Forelimb muscle (tissue), 1 donor: ENCODE data around the gene MBOAT7. TPM values are rescaled to one million over a fixed set of nuclear protein-coding genes. Genes with fewer than 3 reads are reported as not detected.
"Not testable (repeated sequence)": the region's sequence is repeated elsewhere in the genome, so short reads cannot be mapped to it uniquely, and the experiment has no call there.

Experiments
- DNase-seq: peaks from one replicate; pipeline ENCODE4 v3.0.0-alpha.2; 2013; ENCODE audit warnings: low read depth
- polyA plus RNA-seq: library from polyadenylated mRNA; unstranded; fragments of 120-200 nt; gene quantifications from one replicate; pipeline ENCODE4 v1.2.1, GENCODE V29; 2013; ENCODE audit not compliant: insufficient read length

Gene MBOAT7
- polyA plus RNA-seq, 1 donor = 27.2 TPM

GRCh38 chr19:54189735-54190502 lies 539 bp upstream of the MBOAT7 start:
- peak; percentile 100 for DNase-seq

DNA sequence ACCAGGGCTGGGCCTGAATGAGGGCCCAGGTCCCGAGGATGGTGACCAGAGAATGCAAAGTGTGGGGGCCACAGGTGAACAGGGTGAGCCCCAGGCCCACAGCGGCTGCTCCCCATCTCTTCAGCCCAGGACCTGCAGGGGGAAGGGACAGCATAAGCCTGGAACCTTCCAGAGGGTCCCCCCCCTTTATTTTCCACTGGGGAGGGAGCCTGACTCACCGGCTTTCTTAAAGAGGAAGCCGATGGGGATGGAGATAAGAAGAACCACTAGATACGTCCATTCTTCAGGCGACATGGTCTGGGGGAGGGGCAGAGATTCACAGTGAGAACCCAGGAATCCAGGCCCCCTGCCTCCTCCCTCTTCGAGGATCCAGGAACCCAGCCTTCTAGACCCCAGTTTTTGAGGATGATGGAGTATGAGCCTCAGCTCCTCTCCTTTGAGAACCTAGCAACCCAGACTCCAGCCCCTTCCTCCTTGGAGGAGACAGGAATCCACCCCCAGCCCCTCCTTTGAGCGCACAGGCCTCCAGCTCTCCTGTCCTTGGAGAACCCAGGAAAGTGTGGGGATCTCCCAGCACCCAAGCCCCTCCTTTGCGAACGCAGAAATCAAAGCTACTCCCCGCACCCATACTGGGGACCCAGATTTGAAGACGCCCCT lies 1.0 kb downstream of the MBOAT7 start:
- DNase-seq = no peak

GRCh38 chr19:54186934-54187381 lies 2.4 kb downstream of the MBOAT7 start:
- no peak for DNase-seq

DNA sequence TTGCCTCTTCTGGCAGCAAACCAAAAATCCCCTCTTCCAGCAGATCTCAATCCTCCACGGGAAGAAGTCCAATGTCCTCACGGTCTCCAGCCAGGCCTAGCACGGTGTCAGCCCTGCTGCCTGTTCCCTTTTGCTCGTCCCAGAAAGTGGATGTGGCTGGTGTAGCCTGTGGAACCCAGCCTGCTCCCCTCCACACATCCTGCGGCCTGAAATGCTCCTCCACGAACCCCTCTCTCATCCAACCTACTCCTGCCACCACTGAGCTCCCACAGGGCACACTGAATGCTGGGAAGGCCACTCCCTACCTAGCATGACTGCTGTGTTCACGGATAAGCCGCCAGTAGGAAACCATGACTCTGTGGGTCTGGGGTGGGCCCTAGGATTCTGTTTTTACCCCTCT lies 3.0 kb downstream of the MBOAT7 start:
- no peak for DNase-seq

DNA sequence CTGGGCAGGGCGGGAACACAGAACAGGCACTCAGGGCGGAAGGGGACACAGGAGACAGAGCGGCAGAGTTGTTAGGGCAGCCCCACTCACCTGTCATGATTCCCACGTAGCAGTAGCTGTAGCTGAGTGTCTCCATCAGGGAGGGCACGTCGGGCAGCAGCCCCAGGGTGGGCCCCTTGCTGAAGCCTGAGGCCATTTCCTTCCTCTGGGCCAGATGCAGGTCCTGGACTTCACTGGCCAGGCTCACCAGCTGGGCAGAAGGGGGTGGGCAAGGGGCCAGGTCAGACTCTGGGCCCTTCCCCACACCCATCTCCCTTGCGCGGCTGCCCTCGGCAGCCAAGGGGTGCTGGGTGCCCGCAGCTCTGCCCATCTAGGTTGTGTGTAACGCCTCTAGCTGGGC lies 5.9 kb downstream of the MBOAT7 start:
- no peak for DNase-seq

DNA sequence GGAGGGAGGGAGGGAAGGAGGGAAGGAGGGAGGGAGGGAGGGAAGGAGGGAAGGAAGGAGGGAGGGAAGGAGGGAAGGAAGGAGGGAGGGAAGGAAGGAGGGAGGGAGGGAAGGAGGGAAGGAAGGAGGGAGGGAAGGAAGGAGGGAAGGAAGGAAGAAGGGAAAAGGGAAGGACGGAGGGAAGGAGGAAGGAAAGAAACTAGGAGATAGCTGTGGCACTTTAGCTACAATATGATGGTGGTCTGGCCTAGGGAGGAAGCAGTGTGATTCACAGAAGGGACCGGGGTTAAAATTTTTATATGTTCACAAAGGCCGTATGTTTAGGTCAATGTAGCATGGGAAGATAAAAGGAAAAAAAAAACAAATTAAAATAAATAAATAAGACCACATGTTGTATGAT lies 7.5 kb downstream of the MBOAT7 start:
- DNase-seq = not testable (repeated sequence)

GRCh38 chr19:54180691-54181091 lies 8.7 kb downstream of the MBOAT7 start:
- DNase-seq = no peak

- DNase-seq = no peak
These were observed 9.4 kb downstream of the MBOAT7 start for GRCh38 chr19:54179921-54180461.

GRCh38 chr19:54179262-54179852 lies 10.0 kb downstream of the MBOAT7 start:
- DNase-seq = no peak

DNA sequence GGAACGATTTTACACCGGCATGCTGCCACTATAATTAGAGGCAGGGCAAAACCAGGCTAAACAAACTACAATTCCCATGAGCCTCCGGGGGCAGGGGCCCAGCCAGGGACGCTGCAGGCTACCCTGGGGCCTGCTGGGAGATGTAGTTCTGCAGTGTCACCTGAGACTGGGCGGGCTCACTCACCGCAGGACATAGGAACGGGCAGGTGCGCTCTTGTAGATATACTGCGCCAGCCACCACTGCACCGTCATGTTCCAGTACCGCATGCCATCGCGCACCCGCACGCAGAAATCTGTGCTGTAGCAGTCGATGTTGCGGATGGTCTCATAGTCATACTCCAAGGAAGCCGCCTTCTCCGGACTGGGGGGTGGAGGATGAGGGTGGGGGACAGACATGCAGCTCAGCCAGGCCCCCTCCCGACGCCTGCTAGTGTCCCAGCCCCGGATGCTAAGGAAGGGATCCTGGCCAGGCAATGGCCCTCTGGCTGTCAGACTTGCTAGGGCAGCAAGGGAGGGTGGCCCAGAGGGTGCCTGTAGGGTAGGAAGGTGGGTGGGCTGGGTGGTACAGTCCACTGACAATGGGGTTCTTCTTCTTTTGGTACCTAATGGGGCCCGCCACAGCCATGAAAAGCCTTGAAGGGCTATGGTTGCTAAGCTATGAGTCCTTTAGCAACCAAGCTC lies 10.7 kb downstream of the MBOAT7 start:
- no peak for DNase-seq

- no peak for DNase-seq
These were observed 15.2 kb downstream of the MBOAT7 start for GRCh38 chr19:54173951-54174834.

DNA sequence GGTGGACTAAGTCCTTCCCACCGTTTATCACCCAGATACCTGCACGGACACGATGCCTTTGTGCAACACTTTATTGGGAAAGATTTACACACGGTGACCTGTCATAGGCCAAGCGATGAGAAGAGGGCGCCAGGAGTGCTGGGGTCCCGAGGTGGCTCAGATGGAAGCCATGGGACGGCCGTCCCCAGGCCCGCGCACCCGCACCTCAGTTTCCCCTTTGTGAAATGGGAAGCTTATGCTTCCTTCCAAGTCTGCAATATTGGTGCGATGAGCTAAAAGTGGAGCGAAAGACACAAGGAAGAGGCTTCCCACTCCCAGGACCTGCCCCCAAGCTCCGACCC lies 16.1 kb downstream of the MBOAT7 start:
- DNase-seq = no peak

DNA sequence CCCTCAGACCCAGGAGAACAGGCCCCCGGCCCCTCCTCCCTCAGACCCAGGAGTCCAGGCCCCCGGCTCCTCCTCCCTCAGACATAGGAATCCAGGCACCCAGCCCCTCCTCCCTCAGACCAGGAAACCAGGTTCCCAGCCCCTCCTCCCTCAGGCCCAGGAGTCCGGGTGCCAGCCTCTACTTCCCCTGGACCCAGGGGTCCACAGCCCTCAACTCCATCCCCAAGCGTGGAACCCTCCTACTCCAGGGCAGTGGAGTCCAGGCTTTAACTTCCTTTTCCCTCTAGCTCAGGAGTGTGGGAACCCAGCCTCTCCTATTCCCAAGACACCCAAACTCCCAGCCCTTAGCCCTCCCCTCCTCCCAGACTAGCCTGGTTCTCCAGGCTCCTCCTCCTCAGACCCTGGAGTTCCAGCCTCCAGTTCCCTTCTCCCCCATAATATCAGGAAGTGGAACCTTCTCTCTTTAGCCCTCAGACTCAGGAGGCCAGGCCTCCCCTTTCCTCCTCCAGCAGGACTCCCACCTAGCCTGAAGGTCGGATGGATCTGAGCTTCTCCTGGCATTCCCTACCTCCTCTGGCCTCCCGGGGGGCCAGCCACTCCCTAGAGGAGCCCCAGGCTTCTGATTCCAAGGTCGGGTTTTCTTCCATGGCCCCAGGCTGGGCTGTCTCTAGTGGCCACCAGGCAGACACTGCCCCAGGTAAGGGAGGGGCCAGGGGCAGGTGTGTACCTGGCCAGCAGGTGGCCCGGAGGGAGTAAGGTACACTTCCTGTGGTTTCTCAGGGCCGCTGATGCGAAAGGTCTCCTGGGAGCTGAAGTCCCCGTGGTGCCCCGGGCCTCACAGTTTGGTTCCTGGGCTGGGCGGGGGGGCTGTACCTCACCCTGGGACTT lies 16.7 kb downstream of the MBOAT7 start, which contains the start of gene TMC4:
TSS of gene TMC4 (minus strand) at position 690 of the 888 bp plus-strand sequence. CDS start at position 647, 43 bp downstream.
- DNase-seq = no peak

DNA sequence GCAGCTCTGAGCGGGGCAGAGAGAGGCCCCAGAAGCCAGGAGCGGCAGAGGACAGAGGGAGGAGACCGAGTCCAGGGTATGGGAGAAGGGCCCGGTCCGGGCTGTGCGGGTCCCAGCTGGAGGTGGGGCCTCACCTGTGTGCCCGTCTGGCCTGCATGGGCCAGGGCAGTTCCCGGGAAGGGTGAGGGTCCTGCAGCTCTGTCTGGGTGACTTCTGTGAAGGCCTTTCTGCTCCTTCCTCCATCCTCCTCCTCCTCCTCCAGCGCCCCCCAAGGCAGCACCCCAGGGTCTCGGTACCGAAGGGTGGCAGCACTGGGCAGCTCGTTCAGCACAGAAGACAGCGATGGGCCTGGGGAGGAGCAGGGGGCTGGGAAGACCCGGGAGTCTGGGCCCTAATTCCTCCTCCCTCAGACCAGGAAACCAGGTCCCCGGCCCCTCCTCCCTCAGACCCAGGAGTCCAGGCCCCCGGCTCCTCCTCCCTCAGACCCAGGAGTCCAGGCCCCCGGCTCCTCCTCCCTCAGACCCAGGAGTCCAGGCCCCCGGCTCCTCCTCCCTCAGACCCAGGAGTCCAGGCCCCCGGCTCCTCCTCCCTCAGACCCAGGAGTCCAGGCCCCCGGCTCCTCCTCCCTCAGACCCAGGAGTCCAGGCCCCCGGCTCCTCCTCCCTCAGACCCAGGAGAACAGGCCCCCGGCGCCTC lies 17.5 kb downstream of the MBOAT7 start:
- DNase-seq = not testable (repeated sequence)

DNA sequence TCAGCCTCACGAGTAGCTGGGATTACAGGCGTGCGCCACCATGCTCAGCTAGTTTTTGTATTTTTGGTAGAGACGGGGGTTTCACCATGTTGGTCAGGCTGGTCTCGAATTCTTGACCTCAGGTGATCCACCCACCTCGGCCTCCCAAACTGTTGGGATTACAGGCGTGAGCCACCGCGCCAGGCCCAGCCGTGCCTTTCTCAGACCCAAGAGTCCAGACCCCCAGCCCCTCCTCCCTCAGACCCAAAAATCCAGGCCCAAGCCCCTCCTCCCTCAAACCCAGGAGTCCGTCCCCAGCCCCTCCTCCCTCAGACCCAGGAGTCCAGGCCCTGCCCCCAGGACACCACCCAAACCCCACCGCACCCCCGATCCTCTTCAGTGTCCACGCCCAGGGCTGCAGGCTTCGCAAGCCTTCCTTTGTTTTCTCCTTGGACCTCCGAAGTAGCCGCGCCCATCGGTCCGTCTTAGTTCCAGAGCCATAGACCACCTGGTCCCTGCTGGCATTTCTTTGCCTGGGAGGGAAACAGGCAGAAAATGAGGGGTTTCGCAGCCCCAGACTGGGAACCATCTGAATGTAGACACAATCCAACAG lies 20.1 kb downstream of the MBOAT7 start:
- no peak for DNase-seq

- DNase-seq = no peak
These were observed 21.0 kb downstream of the MBOAT7 start for GRCh38 chr19:54168174-54168917.

DNA sequence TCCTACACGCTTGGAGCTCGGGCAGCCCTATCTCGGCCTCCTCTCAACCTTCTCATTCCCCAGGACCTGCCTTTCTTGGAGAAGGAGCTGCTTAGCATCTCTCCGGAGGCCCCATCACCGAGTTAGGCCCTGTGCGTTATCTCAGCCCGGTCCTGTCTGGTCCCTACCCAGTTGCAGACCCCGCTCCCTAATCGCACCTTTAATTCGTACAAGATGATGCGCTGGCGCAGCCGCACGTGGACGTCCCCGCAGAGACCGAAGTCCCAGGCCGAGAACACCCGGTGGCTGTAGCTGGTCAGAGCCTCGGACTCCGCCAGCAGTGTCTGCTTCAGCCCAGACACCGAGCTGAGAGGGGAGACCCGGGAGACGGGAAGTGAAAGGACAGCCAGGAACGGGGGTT lies 24.2 kb downstream of the MBOAT7 start:
- DNase-seq = no peak

DNA sequence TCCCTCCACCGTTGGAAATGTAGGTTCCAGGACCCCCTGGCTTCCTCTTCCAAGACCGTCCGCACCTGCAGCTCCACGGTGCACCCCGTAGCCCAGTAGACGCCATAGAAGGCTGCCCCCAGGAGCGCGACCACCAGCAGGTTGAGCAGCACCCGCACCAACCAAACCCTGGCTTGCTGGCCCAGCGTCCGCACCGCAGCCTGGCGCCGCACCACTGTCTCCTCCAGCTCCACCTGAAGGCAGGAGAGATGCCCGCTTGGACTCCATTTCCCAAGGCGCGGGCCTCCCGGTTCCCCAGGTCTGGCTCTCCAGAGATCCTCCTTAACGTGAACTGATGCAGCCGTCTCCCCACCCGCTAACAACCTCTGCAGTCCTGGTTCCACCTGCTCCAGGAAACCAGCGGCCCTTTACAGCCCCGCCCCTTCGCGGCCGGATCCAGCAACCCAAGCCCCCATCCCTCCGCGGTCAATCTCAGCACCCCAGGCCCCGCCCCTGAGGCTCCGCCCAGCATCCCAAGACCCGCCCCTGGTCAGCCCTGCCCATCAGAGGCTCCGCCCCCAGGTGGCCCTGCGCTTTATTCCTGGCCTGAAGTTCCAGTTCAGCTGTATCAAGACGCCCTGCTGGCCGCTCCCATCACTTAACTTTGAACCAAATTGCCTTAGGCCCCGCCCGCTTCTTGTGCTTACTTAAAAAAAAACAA lies 24.9 kb downstream of the MBOAT7 start:
- no peak for DNase-seq
